WTC11 (cell line): ENCODE measurements around the gene INS. TPM values are rescaled to one million over a fixed set of nuclear protein-coding genes. Genes with fewer than 3 reads are reported as not detected.

Experiments used
- ATAC-seq: fragments of 200-7000 bp; cut with Tn5 transposase; 2 replicates; pipeline ENCODE4 v1.10.0; 2021; ENCODE audit warnings: mild to moderate bottlenecking, moderate library complexity
- CTCF ChIA-PET: fragments of 300-600 bp; sonication (Branson Sonifier 250); formaldehyde crosslinking; loops from one replicate; lab custom pipeline; 2021; ENCODE audit warnings: antibody characterized with exemption; lab: Charles Lee
- POLR2A ChIA-PET: fragments of 350-600 bp; sonication (Branson Sonifier 250); formaldehyde crosslinking; loops from one replicate; lab custom pipeline; 2021; ENCODE audit warnings: antibody characterized with exemption; lab: Charles Lee
- DNase-seq: peaks from one replicate; pipeline ENCODE4 v3.0.0; 2021; ENCODE audit warnings: low spot score
- H3K27ac Mint-ChIP-seq: 2 replicates; pipeline ENCODE4 v1.8.0; 2021; ENCODE audit warnings: mixed read lengths
- H3K27me3 Mint-ChIP-seq: 2 replicates; pipeline ENCODE4 v1.8.0; 2021; ENCODE audit warnings: low read depth, mild to moderate bottlenecking, moderate library complexity, mixed read lengths
- H3K36me3 Mint-ChIP-seq: 2 replicates; pipeline ENCODE4 v1.8.0; 2021; ENCODE audit warnings: mixed read lengths
- H3K4me1 Mint-ChIP-seq: 2 replicates; pipeline ENCODE4 v1.8.0; 2022; ENCODE audit warnings: mixed read lengths
- H3K4me3 Mint-ChIP-seq: 2 replicates; pipeline ENCODE4 v1.8.0; 2021; ENCODE audit warnings: mild to moderate bottlenecking, moderate library complexity, mixed read lengths
- H3K9me3 Mint-ChIP-seq: 2 replicates; pipeline ENCODE4 v1.8.0; 2021; ENCODE audit warnings: mixed read lengths
- ATF6 ChIP-seq: sonication (generic); formaldehyde crosslinking; IDR thresholded peaks from 2 replicates; pipeline ENCODE4 v1.8.1; 2023; ENCODE audit warnings: mild to moderate bottlenecking, missing genetic modification reagents
- EMX1 ChIP-seq: fragments of 250-450 bp; sonication (Bioruptor Pico); IDR thresholded peaks from 2 replicates; pipeline ENCODE4 v1.8.0; 2021; ENCODE audit warnings: mild to moderate bottlenecking
- NFE2L1 ChIP-seq: sonication (generic); formaldehyde crosslinking; IDR thresholded peaks from 2 replicates; pipeline ENCODE4 v1.8.1; 2023; ENCODE audit warnings: missing genetic modification reagents
- PRDM15 ChIP-seq: sonication (generic); formaldehyde crosslinking; IDR thresholded peaks from 2 replicates; pipeline ENCODE4 v1.8.0; 2022; ENCODE audit warnings: missing genetic modification reagents
- RORB ChIP-seq: fragments of 250-450 bp; sonication (Bioruptor Pico); IDR thresholded peaks from 2 replicates; pipeline ENCODE4 v1.9.0; 2021; ENCODE audit warnings: mild to moderate bottlenecking
- STAT6 ChIP-seq: sonication (generic); formaldehyde crosslinking; conservative IDR thresholded peaks from 2 replicates; pipeline ENCODE4 v1.8.1; 2023; ENCODE audit warnings: mild to moderate bottlenecking, low read depth, missing genetic modification reagents, moderate library complexity
- ZBTB43 ChIP-seq: sonication (generic); formaldehyde crosslinking; IDR thresholded peaks from 2 replicates; pipeline ENCODE4 v1.8.1; 2023; ENCODE audit warnings: mild to moderate bottlenecking, missing genetic modification reagents
- ZNF416 ChIP-seq: fragments of 250-450 bp; sonication (Bioruptor Pico); IDR thresholded peaks from 2 replicates; pipeline ENCODE4 v1.9.0; 2021; ENCODE audit warnings: mild to moderate bottlenecking, inconsistent platforms
- ZSCAN18 ChIP-seq: fragments of 250-450 bp; sonication (Bioruptor Pico); IDR thresholded peaks from 2 replicates; pipeline ENCODE4 v2.1.2; 2022; ENCODE audit warnings: mild to moderate bottlenecking, moderate library complexity
- total RNA-seq: library from RNA; stranded (reverse); gene quantifications from 3 replicates; pipeline ENCODE4 v1.2.3, GENCODE V29; 2021

INS gene
- total RNA-seq, 1 experiment from 2014 or later, result not detected

- POLR2A ChIA-PET, result no interaction called here
Observed at GRCh38 chr11:2147391-2147790, 13.6 kb downstream of the INS start.

More at GRCh38 chr11:2147391-2147790, 13.6 kb downstream of the INS start:
- no peak for DNase-seq
- TF ChIP-seq ZBTB43 (CRISPR knock-in tag) (no peak), PRDM15 (CRISPR knock-in tag) (no peak), RORB (CRISPR knock-in tag) (no peak), STAT6 (CRISPR knock-in tag) (no peak), NFE2L1 (CRISPR knock-in tag) (no peak), ATF6 (CRISPR knock-in tag) (no peak), ZSCAN18 (CRISPR knock-in tag) (no peak), ZNF416 (CRISPR knock-in tag) (no peak), EMX1 (no peak)
- Mint-ChIP-seq H3K27me3 (peaks cover 87% of the 10 kb centered on the region), H3K36me3 (no peaks in the 10 kb centered on the region), H3K4me3 (no peak overlapping the region), H3K27ac (no peak overlapping the region), H3K9me3 (no peaks in the 10 kb centered on the region), H3K4me1 (peaks cover 21% of the 10 kb centered on the region)
- CTCF ChIA-PET, result interaction anchor here (0.7 to 18.6 kb wide), 16 partner anchors 8 to 495 kb away, joined by 3 to 761 read pairs (median 6); partner anchors contain the start of genes IGF2 and SYT8
- no peak for ATAC-seq
